Measurements from ENCODE around the gene ZNF48.
"Not testable (repeated sequence)": the region's sequence is repeated elsewhere in the genome, so short reads cannot be mapped to it uniquely, and the experiment has no call there.

Gene ZNF48

DNA sequence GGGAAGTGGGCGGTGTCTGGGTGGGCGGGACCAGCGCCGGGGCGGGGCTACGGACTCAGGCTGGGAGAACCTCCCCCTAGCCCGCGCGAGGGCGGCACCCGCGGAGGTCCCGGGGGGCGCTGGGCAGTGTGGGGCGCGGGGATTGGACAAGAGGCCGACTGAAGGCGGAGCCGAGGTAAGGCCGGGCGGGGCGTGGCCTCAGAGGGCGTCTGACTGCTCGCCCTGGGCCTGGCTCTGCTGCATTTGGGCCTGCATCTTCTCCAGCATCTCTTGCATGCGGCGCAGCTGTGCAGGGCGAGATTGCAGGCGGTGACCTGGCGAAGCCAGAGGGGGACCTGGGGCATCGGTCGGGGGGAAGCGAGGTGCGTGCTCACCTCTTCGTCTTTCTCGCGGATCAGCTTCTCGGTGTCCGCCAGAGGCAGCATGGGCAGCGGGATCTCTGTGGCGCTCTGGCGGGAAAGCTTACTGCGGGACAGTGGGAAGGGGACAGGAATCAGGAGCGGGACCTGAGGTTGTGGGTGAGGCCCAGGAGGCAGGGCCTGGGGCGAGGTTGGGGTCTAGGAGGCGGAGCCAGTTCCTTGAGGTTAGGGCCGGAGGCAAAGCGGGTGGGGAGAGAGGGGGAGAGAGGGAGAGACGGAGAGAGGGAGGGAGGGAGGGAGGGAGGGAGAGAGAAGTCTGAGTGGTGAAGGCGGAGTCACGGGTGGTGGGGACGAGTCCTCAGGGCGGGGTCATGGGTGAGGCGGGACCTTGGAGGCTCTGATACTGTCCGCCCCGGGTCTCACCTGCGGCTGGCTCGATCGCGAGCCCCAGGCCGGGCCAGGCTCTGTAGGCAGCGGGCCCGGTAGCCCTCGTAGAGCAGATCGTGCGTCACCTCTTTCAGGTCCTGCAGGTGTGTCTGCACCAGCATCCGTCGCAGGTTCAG lies 16.7 kb upstream of the ZNF48 start:
- peak; percentile 97 for DNase-seq

DNA sequence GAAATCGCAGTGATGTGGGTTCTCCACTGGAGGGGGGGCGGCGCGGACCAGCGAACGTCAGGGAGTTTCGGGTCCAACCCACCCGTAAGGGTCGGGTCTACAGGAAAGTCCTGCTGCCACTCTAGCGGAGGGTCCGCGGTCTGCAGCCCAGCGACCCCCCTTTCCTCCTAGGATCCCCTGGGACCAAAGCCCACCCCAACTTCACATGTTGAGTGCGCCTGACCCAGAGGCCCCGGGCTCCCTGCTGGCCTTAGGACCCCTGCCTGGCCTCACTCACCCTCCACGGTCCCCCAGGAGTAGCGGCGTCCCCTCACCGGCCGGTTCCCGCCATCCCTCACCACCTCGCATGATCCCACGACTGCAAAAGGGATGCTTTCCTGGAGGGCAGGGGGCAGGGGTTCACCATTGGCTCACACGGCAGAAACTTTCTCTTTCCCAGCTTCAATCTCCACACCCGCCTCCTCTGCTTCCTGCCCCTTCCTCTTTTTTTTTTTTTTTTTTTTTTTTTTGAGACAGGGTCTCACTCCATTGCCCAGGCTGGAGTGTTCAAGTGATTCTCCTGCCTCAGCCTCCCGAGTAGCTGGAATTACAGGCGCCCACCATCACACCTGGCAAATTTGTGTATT lies 15.9 kb upstream of the ZNF48 start:
- DNase-seq, result no peak

- no peak for DNase-seq
Observed at GRCh38 chr16:30380072-30380802, 15.0 kb upstream of the ZNF48 start.

DNA sequence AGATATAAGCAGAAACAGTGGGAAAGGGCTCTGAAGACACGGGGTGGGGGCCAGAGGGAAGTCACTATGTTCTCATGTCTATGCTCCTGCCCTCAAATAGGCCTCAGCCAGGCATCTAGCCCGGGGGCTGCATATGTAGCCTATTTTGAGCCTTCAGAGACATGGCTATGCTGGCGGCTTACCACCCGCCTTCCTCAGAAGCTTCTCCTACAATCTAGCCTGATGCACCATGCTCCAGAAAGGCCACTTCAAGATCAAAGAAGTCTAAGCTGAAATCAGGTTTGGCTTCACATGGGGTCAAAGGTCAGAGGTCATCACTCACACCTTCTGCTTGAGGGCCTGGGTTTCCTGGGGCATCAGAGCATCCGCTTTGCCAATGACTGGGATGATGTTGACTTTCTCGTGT lies 14.4 kb upstream of the ZNF48 start:
- DNase-seq, result no peak

GRCh38 chr16:30381291-30382041 lies 13.8 kb upstream of the ZNF48 start:
- no peak for DNase-seq

DNA sequence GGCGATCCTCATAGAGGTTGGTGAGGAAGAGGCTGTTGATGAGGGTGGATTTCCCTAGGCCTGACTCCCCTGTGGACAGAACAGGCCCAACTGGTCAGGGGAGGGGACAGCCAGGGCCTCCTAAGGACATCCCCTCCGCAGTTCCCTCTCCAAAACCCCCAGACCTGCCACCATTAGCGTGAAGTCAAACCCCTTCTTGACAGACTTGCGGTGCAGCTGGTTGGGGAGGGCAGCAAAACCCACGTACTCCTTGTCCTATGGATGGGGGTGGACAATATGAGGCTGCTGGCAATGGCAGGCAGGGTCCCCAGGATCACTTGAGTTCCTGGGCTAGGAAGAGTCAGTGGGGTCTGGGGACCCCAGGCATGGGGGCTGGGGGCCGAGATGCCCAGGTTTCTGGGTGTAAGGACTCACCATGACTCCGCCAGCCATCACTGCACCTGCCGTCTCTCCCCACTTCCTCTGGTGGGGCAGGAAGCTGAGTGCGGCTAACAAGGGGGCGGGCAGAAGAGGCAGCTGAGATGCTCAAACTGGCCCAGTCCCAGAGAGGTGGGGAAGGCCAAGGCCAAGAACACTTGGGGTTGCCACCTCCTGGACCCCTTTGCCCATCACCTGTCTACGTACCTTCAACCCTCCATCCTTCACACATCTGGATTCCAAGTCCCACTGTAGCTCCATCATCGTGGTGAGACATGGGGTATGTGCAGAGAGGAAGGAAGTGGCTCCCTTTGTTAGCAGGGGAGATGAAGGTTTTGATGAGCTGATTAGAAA lies 12.9 kb upstream of the ZNF48 start, which contains the start of gene SEPTIN1:
Gene SEPTIN1, minus strand, starts transcription at position 451 of the 771 bp plus-strand sequence. Its CDS starts 19 bp downstream, at position 432.
- no peak for DNase-seq

DNA sequence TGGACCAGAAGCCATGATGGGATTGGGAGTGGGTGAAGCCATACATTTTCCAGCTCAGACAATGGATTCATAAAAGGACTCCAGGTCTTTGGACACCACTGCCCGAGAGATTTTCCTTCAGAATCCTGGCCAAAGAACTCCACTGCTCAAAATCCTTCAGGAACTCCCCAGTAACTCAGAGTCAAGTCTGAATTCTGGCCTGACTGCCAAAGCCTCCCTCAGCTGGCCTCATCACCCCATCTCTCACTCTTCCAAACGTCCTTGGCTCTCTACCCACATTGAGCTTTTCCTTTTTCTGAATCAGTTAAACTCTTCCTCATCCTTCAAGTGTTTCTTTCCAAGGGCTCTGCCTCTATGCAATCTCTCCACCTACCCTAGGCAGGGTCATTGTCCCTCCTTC lies 11.7 kb upstream of the ZNF48 start:
- no peak for DNase-seq

GRCh38 chr16:30394592-30395154 lies 547 bp upstream of the ZNF48 start:
- peak; percentile 83 for DNase-seq

DNA sequence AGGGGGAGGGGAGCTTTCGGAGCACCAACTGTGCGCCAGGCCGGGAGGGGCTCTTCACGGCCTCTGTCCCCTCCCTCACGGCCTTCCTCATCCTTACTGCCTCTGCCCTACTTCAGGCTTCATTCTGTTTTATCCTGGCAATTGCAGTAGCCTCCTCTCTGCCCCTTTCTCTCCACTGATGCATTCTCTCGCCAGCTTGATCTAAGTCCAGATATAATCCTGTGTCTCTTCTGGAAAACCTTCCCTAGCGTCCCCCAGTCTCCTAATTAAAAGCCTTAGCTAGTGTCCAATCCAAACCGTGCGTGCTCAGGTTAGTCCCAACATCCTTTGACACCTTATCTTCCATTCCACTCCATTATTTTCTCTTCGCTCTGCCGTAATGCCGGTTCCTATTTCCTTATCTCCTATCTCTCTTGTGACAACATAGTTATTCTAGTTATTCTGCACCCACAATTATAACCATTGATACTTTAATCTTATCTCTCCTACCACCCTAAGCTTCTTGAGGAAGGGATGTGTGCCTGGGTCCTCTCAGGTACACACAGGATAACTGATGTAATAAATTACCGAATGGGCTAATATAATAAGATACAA lies 869 bp downstream of the ZNF48 start:
- DNase-seq, result no peak

- not testable (repeated sequence) for DNase-seq
Observed at GRCh38 chr16:30396627-30397026, 1.4 kb downstream of the ZNF48 start.

GRCh38 chr16:30397056-30397455 lies 1.8 kb downstream of the ZNF48 start:
- DNase-seq, result no peak

- no peak for DNase-seq
Observed at GRCh38 chr16:30397776-30398660, 2.8 kb downstream of the ZNF48 start.

GRCh38 chr16:30398661-30399434 lies 3.6 kb downstream of the ZNF48 start:
- DNase-seq, result no peak

DNA sequence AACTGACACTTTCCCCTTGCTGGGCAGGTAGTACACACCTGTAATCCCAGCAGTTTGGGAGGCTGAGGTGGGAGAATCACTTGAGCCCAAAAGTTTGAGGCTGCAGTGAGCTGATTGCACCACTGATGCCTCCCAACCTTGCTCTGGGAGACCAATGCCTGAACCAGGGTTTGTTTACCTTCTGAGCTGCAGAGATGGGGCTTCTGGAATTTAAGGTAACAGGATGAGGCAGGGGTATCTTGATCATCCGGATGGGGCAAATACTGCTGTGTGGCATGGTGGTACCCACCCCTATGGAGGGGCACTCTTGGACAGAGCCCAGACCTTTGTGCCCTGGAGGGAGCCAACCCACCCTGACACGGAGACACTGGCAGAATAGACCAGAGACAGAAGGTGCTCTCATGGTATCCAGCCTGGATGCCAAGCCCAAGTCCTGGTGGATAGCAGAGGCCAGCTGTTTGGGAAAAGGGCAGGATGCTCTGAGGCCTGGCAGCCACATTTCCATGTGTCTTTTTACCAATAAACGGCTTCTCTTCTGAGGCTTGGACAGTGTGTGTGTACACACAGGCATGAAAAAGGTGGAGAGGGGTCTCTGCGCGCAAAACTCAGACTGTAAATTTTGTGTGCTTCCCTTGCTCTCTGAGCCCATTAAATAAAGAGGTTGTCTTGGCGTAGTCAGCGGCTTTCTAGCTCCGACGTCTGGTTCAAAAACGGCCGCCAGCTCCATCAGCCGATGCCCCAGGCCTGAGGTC lies 4.4 kb downstream of the ZNF48 start:
- no peak for DNase-seq

DNA sequence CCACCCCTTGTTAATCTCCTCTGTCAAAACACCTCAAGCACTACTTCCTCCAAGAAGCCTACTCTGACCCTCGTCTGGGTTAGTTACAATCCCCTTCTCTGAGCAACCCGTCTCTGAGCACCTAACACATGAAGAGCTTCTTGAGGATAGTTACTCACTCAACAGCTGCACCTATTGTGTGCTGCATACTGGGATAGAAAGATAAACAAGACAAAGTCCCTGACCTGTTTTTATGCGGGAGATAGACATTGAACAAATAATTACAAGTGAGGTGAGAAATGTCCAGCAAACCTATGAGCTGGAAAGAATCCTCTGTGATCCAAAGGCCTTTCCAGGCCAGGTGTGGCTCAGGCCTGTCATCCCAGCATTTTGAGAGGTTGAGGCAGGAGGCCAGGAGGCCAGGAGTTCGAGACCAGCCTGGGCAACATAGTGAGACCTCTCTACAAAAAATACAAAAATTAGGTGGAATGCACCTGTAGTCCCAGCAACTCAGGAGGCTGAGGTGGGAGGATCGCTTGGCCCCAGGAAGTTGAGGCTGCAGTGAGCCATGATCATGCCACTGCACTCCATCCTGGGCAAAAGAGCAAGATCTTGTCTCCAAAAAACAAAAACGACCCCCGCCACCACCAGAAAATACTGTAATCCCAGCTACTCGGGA lies 6.7 kb downstream of the ZNF48 start:
- DNase-seq, result no peak

DNA sequence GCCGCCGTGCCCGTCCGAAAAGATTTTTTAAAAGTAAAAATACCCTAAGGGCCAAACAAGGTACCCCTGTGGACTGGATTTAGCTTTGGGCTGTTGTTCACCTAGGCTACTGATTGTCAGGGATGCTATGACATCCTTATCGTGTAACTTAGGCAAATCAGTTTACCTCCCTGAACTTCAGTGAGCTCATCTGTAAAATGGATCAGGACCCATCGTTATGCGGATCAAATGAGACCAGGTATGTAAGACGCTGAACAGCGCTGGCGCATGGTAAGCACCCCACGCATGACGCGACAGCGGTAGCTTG lies 11.5 kb downstream of the ZNF48 start:
- no peak for DNase-seq

DNA sequence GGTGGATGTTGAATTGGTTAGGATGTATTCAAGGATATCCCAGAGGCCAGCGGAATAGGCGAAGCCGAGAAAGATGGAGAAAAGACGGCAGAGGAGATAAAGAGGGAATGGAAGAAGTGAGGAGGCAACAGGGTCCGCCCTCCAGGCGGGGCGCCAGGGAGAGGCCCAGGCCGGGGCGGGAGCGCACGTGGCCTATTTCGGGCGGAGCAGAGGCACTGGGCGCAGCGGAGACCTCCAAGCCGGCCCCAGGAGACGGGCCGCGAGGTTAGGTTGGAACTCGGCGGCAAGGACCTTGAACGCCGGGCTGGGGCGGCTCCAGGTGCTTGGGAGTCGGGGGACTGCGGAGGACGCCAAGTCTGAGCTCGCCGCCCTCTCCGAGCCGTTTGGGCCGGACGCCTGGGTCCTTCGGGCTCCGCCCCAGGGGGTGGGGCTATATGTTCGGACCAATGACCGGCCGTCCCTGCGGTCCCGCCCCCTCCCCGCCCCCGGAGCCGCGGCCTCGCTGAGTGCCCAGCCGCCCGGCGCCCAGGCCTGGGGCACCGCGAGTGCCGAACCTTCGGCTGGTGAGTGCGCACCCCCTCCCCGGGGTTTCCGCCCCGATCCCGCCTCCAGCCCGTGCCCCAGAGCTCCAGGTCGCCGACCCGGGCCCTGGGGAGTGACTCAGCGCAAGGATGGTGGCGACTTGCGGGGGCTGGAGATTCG lies 12.0 kb downstream of the ZNF48 start, which contains the start of gene ZNF771:
Gene ZNF771, plus strand, starts transcription at position 505 of the 702 bp plus-strand sequence. CDS start 448 bp downstream, outside the sequence.
- DNase-seq, result peak; percentile 97
